GM10266 (cell line): ENCODE results near the gene AGBL1.

Experiments used
- DNase-seq: peaks from one replicate; pipeline ENCODE4 v3.0.0; 2012; ENCODE audit errors: extremely low spot score
- CTCF ChIP-seq: IDR thresholded peaks from 2 replicates; pipeline ENCODE4 v1.5.1; 2012; ENCODE audit warnings: mild to moderate bottlenecking, low read depth; ENCODE audit not compliant: control insufficient read depth, insufficient read depth; ENCODE audit errors: missing control alignments

AGBL1 gene

GRCh38 chr15:86572368-86572841, 492.7 kb downstream of the AGBL1 start:
- no peak for TF ChIP-seq CTCF
- DNase-seq, result no peak

- no peak for DNase-seq
- TF ChIP-seq CTCF, result no peak
These were observed 493.8 kb downstream of the AGBL1 start for GRCh38 chr15:86573476-86573875.

- DNase-seq, result no peak
- TF ChIP-seq CTCF, result no peak
These were observed 508.7 kb downstream of the AGBL1 start for GRCh38 chr15:86588413-86588812.

- no peak for TF ChIP-seq CTCF
- DNase-seq, result no peak
These were observed 510.8 kb downstream of the AGBL1 start for GRCh38 chr15:86590461-86590860.

GRCh38 chr15:86591158-86591557, 511.5 kb downstream of the AGBL1 start:
- DNase-seq, result no peak
- no peak for TF ChIP-seq CTCF

- no peak for DNase-seq
- TF ChIP-seq CTCF, result no peak
These were observed 512.5 kb downstream of the AGBL1 start for GRCh38 chr15:86591994-86592735.

GRCh38 chr15:86595741-86596140, 516.1 kb downstream of the AGBL1 start:
- no peak for TF ChIP-seq CTCF
- DNase-seq, result no peak
